HG02759 (cell line): Measurements from ENCODE around the gene ZNF423.

Experiments
- ATAC-seq: cut with Tn5 transposase; IDR thresholded peaks from one replicate; pipeline ENCODE4 v1.9.1; 2021; ENCODE audit warnings: mild to moderate bottlenecking, moderate library complexity; ENCODE audit not compliant: unreplicated experiment

Gene ZNF423

DNA sequence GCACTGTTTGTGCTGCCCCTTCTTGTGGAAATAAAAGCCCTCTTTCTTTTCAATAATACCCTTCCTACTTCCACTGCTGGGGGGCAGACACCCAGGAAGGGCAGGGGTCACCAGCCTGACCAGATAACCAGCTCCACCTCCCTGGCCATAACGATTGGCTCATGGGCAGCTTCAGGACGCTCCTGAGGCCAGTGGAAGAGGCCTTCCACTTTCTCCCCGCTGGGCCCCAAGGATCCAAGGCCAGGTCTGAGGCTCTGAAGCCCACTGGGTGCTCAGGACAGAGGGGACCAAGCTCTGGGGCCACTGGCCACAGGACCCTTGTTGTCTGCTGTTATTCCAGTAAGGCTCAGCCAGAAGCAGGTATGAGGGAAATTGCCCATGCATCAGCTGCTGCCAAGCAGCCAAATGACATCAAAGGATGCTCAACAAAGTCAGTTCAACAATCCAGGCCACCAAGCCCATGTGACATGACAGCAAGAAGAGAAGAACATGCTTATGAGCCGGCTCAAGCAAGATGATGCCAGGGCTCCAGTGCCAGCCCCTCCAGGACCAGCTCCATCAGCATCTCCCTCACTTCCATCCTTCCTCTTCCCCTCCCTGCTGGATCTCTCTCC lies 238.8 kb downstream of the ZNF423 start:
- ATAC-seq: no peak

DNA sequence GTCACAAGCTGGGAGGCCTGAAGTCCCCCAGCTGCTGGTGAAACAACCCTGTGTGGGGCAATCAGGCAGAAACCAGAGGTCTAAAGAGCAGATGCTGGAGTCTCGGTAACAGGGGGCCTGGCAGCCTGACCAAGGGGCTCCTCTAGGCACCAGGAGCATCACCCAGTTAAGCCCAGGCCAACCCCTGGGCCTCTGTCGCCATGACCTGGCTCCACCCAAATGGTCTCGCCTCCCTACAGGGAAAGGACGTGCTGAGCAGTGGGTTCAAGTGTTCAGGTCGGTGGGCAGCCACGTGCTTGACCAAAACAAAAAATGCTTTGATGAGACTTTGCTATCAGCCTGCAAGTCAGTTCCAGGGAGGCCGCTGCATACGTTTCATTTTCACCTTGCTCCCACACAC lies 240.3 kb downstream of the ZNF423 start:
- no peak for ATAC-seq

- no peak for ATAC-seq
These were observed 244.9 kb downstream of the ZNF423 start for GRCh38 chr16:49610983-49611382.

GRCh38 chr16:49608779-49609178 lies 247.1 kb downstream of the ZNF423 start:
- no peak for ATAC-seq

DNA sequence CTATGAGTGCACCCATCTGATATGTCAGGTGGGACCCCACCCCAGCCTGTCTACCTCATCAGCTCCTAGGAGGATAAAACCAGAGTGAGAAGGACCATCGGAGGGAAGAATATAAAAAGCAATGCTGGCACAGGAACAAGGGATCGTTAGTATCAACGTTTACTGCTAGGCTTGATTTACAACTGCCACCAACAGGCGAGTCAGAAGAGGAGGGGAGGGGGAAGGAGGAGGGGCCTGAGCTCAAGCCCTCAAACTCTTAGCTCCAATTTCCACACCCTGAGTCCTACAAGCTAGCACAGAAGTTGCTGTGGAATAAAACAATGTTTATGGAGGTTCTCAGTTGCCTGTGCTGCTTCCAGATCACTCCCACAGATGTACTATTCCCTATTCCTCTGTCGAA lies 247.8 kb downstream of the ZNF423 start:
- no peak for ATAC-seq

- no peak for ATAC-seq
These were observed 250.2 kb downstream of the ZNF423 start for GRCh38 chr16:49605536-49606254.

DNA sequence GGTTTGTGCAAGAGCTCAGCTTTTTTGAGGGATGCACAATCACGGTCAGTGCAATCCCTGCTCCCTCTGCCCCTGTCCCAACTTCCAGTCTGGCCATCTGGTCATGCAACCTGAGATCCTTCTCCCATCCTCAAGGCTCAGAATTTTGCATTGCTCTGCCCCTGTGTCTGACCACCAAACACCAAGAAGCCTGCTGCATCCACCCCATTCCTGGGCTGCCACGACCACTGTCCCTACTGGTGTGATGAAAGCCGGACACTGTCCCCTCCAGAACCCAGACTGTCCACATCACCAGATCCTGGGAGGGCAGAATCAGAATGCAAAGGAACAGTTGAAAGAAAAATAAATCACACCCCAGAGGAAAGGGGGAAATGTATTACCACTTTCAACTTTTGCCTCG lies 251.3 kb downstream of the ZNF423 start:
- ATAC-seq: no peak

GRCh38 chr16:49603956-49604355 lies 252.0 kb downstream of the ZNF423 start:
- ATAC-seq: no peak

GRCh38 chr16:49602976-49603310 lies 253.0 kb downstream of the ZNF423 start:
- ATAC-seq: no peak

- ATAC-seq: no peak
These were observed 253.5 kb downstream of the ZNF423 start for GRCh38 chr16:49602201-49602975.

GRCh38 chr16:49601576-49601975 lies 254.3 kb downstream of the ZNF423 start:
- ATAC-seq: no peak

DNA sequence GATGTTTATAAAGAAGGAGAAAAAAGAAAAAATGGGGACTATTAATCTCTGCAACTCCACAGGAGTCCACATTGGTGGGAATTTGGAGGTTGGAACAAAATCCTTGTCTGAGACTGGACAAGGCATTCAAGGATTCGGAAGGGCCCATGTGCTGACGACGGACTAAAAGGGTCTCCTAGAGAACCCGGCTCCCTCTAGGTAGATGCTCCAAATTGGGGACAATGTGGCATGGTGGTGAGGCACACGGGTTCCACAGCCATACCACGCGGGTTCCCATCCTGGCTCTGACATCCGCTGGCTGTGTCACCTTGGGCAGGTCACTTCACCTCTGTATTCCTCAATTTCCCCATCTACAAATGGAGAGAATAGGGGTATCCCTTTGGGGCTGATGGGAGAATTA lies 254.9 kb downstream of the ZNF423 start:
- no peak for ATAC-seq

DNA sequence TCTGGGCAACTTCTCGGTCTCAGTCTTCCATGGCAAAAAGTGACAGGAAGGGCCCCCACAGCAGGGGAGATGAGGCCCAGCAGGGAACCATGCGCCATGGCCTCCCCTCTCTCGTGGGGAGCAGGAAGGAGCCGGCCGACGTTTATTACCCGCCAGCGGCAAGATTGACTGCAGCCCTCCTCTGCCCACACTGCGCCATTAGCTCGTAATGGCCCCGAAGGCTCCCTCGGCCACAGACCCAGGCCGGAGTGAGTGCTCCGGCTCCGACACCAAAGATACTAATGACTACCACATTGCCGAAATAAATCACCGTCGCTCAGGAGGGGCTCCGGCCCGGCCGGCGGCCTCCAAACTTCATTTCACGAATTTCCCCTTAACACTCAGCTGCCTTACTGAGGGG lies 255.4 kb downstream of the ZNF423 start:
- no peak for ATAC-seq

GRCh38 chr16:49599704-49600103 lies 256.2 kb downstream of the ZNF423 start:
- ATAC-seq: no peak

DNA sequence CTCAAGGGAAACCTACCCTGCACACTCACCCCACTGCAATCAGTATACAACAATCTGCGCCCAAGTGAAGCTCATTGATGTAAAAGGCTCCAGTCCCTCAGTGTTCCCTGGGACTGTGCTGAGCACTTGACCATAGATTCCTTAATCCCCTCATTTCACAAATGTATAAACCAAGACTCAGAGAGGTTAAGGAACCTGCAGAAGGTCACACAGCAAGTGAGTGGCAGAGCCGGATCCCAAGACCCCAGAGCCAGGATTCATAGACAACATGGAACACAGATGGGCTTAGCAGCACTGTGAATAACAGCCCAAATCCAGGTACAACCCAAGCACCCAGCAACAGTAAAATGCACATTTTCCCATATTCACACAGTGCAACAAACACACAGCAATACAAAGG lies 256.6 kb downstream of the ZNF423 start:
- no peak for ATAC-seq

DNA sequence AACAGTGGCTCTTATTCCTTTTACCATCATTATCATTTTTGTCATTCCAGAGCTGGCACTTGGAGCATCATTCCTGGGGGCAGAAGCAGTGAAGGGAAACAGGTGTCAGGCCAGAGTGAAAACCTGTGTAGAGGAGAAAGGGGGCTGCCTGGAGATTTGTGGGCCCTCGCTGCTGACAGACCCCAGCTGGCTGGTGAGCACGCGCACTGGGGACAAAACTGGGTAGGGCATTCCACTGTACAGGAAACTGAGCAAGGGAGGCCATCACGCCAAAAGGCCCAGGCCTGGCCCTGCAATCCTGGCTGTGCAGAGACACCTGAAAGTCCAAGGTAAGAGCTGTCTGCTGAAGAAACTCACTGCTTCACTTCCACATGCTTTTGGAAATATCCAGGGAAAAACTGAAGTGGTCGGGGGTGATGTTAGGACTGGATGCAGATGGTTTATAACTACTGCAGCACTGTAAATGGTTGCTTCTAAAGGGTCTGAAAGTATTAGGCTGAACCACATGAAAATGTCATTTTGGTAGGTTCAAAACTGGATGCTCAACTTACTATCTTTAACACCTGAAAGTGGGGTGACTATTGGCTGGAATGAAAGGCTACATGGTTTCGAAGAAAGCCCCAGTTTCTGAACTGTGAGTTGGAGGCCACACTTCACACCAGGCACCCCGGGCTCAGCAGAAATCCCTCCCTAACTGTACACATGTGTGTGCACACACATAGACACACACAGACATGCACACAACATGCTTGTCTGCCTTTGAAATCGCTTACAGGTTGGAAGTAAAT lies 257.3 kb downstream of the ZNF423 start:
- ATAC-seq: no peak

DNA sequence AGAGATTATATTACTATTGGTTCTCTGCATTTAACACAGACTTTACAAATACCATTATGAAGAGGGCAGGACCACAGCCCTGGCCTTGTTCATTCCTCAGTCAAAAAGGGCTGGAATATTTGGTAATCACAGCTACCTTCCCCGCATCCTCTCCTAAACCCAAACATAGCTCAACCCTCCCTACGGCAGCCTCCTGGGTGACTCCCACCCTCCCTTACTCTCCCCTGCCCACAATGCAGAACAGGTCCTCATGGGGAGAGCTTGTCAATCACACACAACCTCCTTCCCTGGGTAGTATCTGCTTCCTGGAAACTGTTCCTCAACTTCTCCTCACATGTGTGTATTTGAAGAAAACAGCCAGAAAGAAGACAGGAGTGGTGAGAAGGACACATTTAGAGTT lies 258.1 kb downstream of the ZNF423 start:
- no peak for ATAC-seq

- ATAC-seq: no peak
These were observed 259.1 kb downstream of the ZNF423 start for GRCh38 chr16:49596648-49597291.

DNA sequence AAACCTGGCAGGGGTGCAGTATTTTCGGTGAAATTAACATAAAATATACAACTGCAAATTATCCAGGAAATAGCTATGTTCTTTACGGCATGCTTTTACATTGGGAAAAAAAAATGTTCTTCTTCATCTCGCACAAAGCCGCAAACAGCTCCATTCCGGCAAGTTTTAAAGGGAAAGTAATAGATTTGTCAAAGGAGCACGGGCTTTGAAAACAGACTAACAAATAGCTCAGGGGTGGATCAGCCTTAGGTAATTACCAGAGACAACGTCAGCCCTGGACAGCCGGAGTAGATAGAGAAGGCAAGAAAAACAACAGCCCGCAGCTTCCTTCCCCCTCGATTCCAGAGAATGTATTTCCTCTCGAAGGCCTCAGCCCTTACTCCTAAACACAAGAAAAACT lies 259.8 kb downstream of the ZNF423 start:
- ATAC-seq: no peak

DNA sequence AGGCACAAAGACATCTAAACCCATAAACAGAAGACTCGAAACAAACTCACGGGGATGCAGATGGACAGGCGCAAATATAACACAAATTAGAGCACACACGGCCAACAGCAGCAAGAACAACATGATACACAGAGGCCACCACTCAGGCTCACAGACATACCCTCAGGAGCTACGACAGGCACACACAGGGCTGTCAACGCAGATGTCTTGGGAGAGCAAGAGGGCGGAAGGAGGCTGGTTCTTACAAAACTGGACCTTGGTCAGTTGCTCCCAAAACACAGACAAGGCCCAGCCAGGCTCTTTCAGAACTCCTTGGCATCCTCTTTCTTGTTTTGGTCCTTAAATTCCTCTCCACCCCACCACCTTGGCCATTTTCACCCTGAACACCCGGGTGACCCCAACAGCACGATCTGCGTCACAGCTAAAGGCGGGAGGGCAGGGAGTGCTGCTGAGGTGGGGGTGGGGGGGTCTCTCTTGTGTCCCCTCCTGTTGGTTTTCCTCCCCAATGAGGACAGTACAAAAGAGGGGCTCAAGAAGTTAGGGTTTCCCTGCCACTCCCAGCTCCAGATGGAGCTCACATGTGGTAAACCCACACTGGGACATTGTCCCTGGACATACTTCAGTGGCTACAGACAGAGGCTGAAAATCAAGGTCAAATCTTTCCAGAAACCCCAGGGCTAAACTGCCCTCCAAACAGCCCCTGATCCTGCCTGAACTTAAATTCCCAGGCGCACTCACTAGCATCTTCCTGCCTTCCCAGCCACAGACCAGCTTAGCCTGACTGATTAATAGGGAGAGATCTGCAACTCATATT lies 261.0 kb downstream of the ZNF423 start:
- no peak for ATAC-seq
